OCI-M2 (cell line): ENCODE results near the gene CEP44.
"Not testable (repeated sequence)": the region's sequence is repeated elsewhere in the genome, so short reads cannot be mapped to it uniquely, and the experiment has no call there.

ENCODE experiments used
- DNase-seq: peaks from one replicate; lab custom pipeline; 2025; ENCODE audit not compliant: unreplicated experiment; lab: John Stamatoyannopoulos, UW

CEP44 gene

GRCh38 chr4:174320494-174321199 lies 36.9 kb downstream of the CEP44 start:
- no peak for DNase-seq

- no peak for DNase-seq
Measured at GRCh38 chr4:174324236-174324635, 40.5 kb downstream of the CEP44 start.

DNA sequence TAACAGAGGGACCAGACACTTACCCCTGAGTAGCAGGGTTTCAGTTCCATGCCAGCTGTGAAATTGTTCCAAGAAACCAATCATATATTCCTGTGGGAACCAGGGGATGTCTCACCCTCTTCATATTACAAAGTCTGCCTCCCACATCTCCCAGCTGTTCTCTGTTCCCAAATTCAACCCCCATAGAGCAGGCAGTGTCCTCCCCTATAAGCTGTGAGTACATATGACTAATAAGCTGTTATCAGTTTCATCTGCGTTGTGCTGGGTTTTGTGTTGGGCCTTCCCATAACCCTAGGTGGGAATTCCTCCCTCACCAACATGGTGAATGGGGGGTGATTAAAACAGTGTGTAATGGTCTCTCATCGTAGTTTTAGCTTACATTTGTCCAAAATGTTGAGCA lies 41.0 kb downstream of the CEP44 start:
- DNase-seq, result no peak

DNA sequence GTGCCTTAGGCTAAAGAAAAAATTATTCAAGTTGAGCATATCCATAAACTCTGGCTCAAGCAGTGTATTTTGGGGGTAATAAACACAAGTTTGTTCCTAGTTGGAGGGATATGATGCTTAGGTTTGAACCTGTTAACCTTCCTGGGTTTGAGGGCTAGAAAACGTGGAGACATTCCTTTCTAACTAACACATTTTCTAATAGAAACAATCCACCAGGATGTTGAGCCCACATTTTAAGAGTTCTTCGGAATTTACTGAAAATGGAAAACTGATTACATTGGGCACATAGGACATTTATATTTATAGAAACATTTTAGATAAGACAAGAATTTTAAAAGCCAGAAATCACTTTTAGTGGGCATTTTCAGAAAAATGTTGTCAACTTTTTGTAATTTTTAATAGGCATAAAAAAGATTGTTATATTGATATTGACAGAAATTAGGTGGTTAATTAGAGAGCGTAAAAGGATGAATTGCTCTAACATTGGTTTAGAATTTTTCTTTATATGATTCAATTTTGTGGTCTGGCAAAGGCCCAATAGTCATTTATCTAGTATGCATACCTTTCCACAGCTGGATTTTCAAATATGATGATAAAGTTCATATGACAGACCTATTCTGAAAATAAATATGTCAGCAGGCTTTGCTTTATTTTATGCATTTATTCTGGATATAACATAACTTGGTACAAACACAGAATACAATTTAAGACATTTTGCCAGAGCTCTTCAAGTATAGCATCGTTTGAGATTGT lies 49.2 kb downstream of the CEP44 start:
- DNase-seq, result no peak

- no peak for DNase-seq
Measured at GRCh38 chr4:174334628-174335027, 50.9 kb downstream of the CEP44 start.

GRCh38 chr4:174340714-174341113 lies 57.0 kb downstream of the CEP44 start:
- DNase-seq, result no peak

DNA sequence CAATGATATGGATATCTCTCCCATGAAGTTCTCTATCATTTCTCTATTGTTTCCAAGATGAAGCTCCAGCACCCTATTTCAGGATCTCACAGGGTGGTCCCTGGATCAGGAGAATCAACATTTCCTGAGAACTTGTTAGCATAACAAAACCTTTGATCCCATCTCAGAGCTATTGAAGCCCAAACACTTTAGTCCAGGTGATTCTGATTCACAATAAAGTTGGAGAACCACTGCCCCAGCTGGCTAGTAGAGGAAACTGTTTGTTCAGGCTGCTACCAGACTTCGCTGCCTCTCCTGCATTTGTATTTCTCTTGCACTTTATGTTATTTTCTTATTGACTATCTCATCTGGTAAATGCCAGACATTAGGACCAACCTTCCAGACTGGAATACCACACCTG lies 65.4 kb downstream of the CEP44 start:
- DNase-seq, result no peak

DNA sequence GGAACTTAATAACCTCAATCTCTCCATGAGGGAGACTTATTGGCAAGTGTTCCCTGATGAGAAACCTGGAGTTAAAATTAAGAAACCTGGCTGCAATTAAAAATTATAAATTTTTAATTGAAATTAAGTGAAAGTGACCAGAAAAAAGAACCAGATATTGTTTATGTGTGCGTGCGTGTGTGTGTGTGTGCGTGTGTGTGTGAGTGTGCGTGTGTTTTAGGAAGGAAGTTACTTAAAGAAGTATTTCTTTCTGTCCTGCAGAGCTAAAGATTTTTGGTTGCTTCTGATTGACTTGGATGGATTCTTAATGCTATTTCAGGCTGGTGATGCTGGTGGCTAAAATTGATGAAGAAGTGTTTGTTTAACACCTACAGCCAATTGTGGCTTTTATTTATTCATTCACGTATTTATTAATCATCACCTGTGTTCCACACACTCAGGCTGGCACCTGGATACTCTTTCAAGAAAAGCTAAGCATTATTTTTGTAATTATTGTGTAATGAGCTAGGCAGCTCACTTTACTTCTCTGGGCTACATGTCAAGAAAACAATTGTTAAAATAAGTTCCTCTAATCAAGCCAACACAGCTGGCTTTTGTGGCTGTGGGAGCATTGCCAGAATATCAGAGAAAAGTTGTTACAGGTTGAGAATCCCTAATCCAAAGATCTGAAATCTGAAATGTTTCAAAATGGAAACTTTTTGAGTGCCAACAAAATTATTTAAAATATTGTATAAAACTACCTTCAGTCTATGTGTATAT lies 68.5 kb downstream of the CEP44 start:
- DNase-seq, result no peak

DNA sequence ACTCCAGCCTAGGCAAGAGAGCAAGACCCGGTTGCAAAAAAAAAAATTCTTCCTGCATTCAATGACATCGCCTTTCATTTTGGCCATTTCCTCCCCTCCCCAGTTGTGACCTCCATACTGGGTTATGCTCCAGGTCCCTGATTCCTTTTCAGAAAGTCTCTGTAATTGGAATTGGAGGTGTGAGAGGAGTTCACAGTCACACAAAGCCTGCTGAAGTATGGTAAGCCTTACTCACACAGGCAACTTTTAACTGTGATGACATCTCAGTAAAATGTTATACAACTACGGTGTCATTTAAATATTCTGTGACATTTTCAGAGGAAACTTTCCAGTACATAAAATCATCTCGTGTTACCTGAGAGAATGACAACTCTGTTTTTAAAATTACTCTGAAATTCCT lies 73.6 kb downstream of the CEP44 start:
- no peak for DNase-seq

DNA sequence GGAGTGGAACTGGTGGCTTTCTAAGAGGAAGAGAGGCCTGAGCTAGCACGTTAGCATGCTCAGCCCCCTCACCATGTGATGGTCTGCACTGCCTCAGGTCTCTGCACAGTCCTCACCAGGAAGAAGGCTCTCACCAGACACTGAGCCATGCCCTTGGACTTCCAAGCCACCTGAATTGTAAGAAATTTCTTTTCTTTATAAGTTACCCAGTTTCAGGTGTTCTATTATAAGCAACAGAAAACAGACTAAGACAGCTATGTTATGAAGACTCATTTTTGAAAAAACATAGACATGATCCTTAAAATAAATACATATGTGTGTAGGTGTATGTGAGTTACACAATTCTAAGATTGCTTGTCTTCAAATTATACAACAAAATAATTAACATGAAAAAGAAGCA lies 74.7 kb downstream of the CEP44 start:
- no peak for DNase-seq

GRCh38 chr4:174358829-174359228 lies 75.1 kb downstream of the CEP44 start:
- no peak for DNase-seq

- no peak for DNase-seq
Measured at GRCh38 chr4:174362340-174362739, 78.6 kb downstream of the CEP44 start.

GRCh38 chr4:174363782-174364181 lies 80.1 kb downstream of the CEP44 start:
- not testable (repeated sequence) for DNase-seq

- DNase-seq, result no peak
Measured at GRCh38 chr4:174365018-174365587, 81.4 kb downstream of the CEP44 start.

GRCh38 chr4:174369985-174370384 lies 86.3 kb downstream of the CEP44 start:
- no peak for DNase-seq

DNA sequence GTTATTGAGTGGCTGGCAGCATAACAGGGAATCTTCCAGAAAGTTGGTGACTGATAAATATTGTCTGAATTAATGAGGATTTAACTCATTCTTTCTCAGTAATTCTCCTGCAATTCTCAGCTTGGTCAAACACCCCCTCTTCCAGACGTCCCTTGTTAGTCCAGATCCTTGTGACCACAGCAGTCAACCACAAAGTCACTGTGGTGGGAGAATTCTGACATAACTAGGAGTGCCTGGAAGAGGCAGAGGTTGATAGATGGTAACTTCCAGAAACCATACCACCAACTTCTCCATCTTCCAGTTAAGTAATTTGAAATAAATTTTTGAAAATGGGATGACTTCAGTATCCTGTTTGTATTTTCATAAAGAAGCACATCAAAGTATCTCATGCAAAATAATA lies 90.1 kb downstream of the CEP44 start:
- no peak for DNase-seq

GRCh38 chr4:174375422-174375821 lies 91.7 kb downstream of the CEP44 start:
- no peak for DNase-seq

GRCh38 chr4:174377613-174378012 lies 93.9 kb downstream of the CEP44 start:
- no peak for DNase-seq

DNA sequence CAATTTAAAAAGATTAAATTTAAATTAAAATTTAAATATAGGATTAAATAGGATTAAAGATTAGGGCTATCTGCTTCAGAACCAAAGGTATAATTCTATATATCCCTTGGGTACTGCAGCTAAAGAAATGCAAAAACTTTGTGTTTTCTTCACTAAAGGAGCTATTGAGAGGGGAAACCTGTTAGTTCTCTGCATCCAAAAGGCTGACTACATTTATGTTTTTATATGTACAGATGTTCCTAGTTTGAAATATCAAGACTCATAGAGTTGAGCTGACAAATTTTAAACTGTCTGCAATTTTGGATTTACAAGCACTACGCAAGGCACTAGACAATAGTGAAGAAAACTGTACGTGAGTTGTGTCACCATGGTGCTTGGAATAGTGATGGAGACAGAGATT lies 95.2 kb downstream of the CEP44 start:
- no peak for DNase-seq

DNA sequence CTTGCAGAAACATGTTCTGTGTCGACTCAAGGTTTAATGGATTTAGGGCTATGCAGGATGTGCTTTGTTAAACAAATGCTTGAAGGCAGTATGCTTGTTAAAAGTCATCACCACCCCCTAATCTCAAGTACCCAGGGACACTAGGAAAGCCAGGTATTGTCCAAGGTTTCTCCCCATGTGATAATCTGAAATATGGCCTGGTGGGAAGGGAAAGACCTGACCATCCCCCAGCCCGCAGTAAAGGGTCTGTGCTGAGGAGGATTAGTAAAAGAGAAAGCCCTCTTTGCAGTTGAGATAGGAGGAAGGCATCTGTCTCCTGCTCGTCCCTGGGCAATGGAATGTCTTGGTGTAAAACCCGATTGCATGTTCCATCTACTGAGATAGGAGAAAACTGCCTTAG lies 96.5 kb downstream of the CEP44 start:
- not testable (repeated sequence) for DNase-seq

DNA sequence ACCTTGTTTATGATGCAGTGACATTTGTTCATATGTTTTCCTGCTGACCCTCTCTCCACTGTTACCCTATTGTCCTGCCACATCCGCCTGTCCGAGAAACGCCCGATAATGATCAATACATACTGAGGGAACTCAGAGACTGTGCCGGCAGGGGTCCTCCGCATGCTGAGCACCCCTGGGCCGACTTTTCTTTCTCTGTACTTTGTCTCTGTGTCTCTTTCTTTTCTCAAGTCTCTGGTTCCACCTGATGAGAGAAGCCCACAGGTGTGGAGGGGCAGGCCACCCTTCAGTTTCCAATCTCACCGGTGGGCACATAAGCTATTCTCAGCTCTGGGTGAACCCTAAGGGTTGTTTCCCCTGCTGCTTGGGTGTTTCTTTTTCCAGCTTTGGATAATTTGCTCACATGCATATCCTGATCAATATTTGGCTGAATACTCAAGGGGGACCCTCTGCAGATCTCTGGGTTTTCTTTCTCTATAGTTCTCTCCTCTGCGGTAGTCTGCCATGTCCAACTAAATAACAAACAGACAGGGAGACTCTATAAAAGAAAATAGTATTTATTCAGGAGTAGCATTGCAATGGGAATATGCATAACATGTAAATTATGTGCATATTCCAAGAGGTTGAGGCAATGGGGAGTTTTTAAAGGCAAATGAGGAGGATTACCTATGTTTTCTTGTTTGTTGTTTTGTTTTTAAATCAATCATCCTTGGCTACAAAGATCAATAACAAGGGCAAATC lies 97.2 kb downstream of the CEP44 start:
- DNase-seq, result no peak
